A549 (cell line): ENCODE measurements around the gene SMAD3. TPM values are rescaled to one million over a fixed set of nuclear protein-coding genes. Genes with fewer than 3 reads are reported as not detected.
A peak's percentile ranks its signal among the peaks of the same experiment; 100 is the strongest.

Source experiments
- ATAC-seq, 2 experiments: fragments of 200-7000 bp in 1 of 2; fragments of >200 bp in 1 of 2; cut with Nextera tagmentation in 1 of 2; cut with Tn5 transposase in 1 of 2; 3 replicates each; pipeline versions ENCODE4 v1.8.0 to v1.9.1; 2018 to 2020; ENCODE audit warnings: mild to moderate bottlenecking in 1 of 2, moderate library complexity in 1 of 2
- CTCF ChIA-PET: fragments of 300-600 bp; sonication (Branson Sonifier 250); formaldehyde crosslinking; extraction: SDS; loops from one replicate; lab custom pipeline; 2021; ENCODE audit warnings: antibody characterized with exemption, inconsistent platforms; lab: Yijun Ruan, JAX
- POLR2A ChIA-PET: fragments of 350-600 bp; formaldehyde crosslinking; extraction: SDS; loops from one replicate; lab custom pipeline; 2021; ENCODE audit warnings: antibody characterized with exemption, inconsistent platforms; lab: Yijun Ruan, JAX
- DNase-seq, 2 experiments: peaks; one replicate each; pipeline versions ENCODE4 v3.0.0 to v3.0.0-alpha.2; 2011 to 2016; ENCODE audit warnings: low read depth in 1 of 2, low spot score in 1 of 2
- FAIRE-seq: peaks from 2 replicates; lab custom pipeline; 2011; peaks lifted over from hg19 to GRCh38; lab: Jason Lieb, UNC
- H3K27ac ChIP-seq, 2 experiments: fragments of >200 bp; sonication (Bioruptor Twin); formaldehyde crosslinking; 3 replicates each; pipeline ENCODE4 v1.5.1; 2016 to 2017
- H3K4me1 ChIP-seq: fragments of >200 bp; sonication (Bioruptor Twin); formaldehyde crosslinking; 3 replicates; pipeline ENCODE4 v1.6.1; 2016
- H3K4me2 ChIP-seq: fragments of >200 bp; sonication (Bioruptor Twin); formaldehyde crosslinking; 3 replicates; pipeline ENCODE4 v1.6.1; 2016
- H3K4me3 ChIP-seq: fragments of >200 bp; sonication (Bioruptor Twin); formaldehyde crosslinking; 3 replicates; pipeline ENCODE4 v1.5.1; 2016
- H3K9me3 ChIP-seq: fragments of >200 bp; sonication (Bioruptor Twin); formaldehyde crosslinking; 3 replicates; pipeline ENCODE4 v1.6.1; 2016
- ATOH8 ChIP-seq: fragments of 250-450 bp; sonication (Bioruptor Pico); IDR thresholded peaks from 2 replicates; pipeline ENCODE4 v1.5.0; 2020; ENCODE audit warnings: low read depth, mild to moderate bottlenecking, moderate library complexity
- BCL3 ChIP-seq: fragments of >200 bp; sonication (Bioruptor Twin); formaldehyde crosslinking; IDR thresholded peaks from 3 replicates; pipeline ENCODE4 v1.6.1; 2016
- CBX2 ChIP-seq: fragments of 200-600 bp; sonication (generic); IDR thresholded peaks from 2 replicates; pipeline ENCODE4 v1.6.1; 2016; ENCODE audit warnings: low read depth, mild to moderate bottlenecking, borderline replicate concordance
- CBX8 ChIP-seq: fragments of 200-600 bp; sonication (generic); IDR thresholded peaks from 2 replicates; pipeline ENCODE4 v1.6.1; 2016
- CEBPB ChIP-seq, 2 experiments: fragments of >200 bp in 1 of 2; sonication (Bioruptor Twin) in 1 of 2; formaldehyde crosslinking in 1 of 2; IDR thresholded peaks; 2 replicates each; pipeline ENCODE4 v1.6.1; 2012 to 2016
- CHD2 ChIP-seq: fragments of 150-350 bp; IDR thresholded peaks from 2 replicates; pipeline ENCODE4 v1.6.1; 2014; ENCODE audit warnings: low read length; ENCODE audit not compliant: partially characterized antibody
- CTCF ChIP-seq: fragments of >200 bp; sonication (Bioruptor Twin); formaldehyde crosslinking; IDR thresholded peaks from 3 replicates; pipeline ENCODE4 v1.5.1; 2016
- E2F6 ChIP-seq: IDR thresholded peaks from 2 replicates; pipeline ENCODE4 v1.6.1; 2012; ENCODE audit warnings: low read depth, borderline replicate concordance
- EHF ChIP-seq: fragments of 250-450 bp; sonication (Bioruptor Pico); IDR thresholded peaks from 2 replicates; pipeline ENCODE4 v1.5.0; 2020; ENCODE audit warnings: mild to moderate bottlenecking
- FOSL2 ChIP-seq, 2 experiments: fragments of 450-650 bp in 1 of 2; fragments of >200 bp in 1 of 2; sonication (Bioruptor Twin) in 1 of 2; formaldehyde crosslinking; IDR thresholded peaks; 2 replicates each; pipeline versions ENCODE4 v1.5.0 to v1.6.1; 2016 to 2020; ENCODE audit warnings: mild to moderate bottlenecking in 1 of 2, moderate library complexity in 1 of 2
- FOXS1 ChIP-seq: fragments of 250-450 bp; sonication (Bioruptor Pico); IDR thresholded peaks from 2 replicates; pipeline ENCODE4 v1.5.0; 2020; ENCODE audit warnings: mild to moderate bottlenecking, moderate library complexity
- HES2 ChIP-seq: fragments of >200 bp; sonication (Bioruptor Twin); formaldehyde crosslinking; IDR thresholded peaks from 2 replicates; pipeline ENCODE4 v1.6.1; 2016
- HEYL ChIP-seq: fragments of 250-450 bp; sonication (Bioruptor Pico); IDR thresholded peaks from 2 replicates; pipeline ENCODE4 v1.8.0; 2021; ENCODE audit warnings: mild to moderate bottlenecking, moderate library complexity
- HMGXB4 ChIP-seq: fragments of 250-450 bp; sonication (Bioruptor Pico); IDR thresholded peaks from 2 replicates; pipeline ENCODE4 v1.5.0; 2021; ENCODE audit warnings: mild to moderate bottlenecking, moderate library complexity, borderline replicate concordance
- HOXA7 ChIP-seq: fragments of 250-450 bp; sonication (Bioruptor Pico); IDR thresholded peaks from 2 replicates; pipeline ENCODE4 v1.5.0; 2020; ENCODE audit warnings: mild to moderate bottlenecking, moderate library complexity
- JUNB ChIP-seq: fragments of >200 bp; sonication (Bioruptor Twin); formaldehyde crosslinking; IDR thresholded peaks from 2 replicates; pipeline ENCODE4 v1.6.1; 2016
- MYC ChIP-seq: IDR thresholded peaks from 2 replicates; pipeline ENCODE4 v1.6.1; 2012; ENCODE audit warnings: mild to moderate bottlenecking, inconsistent platforms, low read length, improper control_type of control experiment, borderline replicate concordance
- POLR2A ChIP-seq: IDR thresholded peaks from 2 replicates; pipeline ENCODE4 v1.6.1; 2012; ENCODE audit warnings: mild to moderate bottlenecking, low read length
- POLR2AphosphoS2 ChIP-seq: conservative IDR thresholded peaks from 2 replicates; pipeline ENCODE4 v1.6.1; 2012; ENCODE audit warnings: low read length, improper control_type of control experiment, inconsistent platforms
- RARB ChIP-seq: fragments of 250-450 bp; sonication (Bioruptor Pico); IDR thresholded peaks from 2 replicates; pipeline ENCODE4 v1.8.0; 2021; ENCODE audit warnings: mild to moderate bottlenecking, moderate library complexity
- RCOR1 ChIP-seq: fragments of 150-350 bp; IDR thresholded peaks from 2 replicates; pipeline ENCODE4 v1.6.1; 2014; ENCODE audit warnings: antibody characterized with exemption, low read length, low read depth
- RFX5 ChIP-seq: fragments of 450-650 bp; IDR thresholded peaks from 2 replicates; pipeline ENCODE4 v1.7.1; 2014; ENCODE audit warnings: antibody characterized with exemption, mild to moderate bottlenecking, moderate library complexity
- RNF2 ChIP-seq: fragments of 200-600 bp; sonication (generic); IDR thresholded peaks from 2 replicates; pipeline ENCODE4 v1.6.1; 2016; ENCODE audit warnings: low read depth, mild to moderate bottlenecking, antibody characterized with exemption, moderate library complexity, borderline replicate concordance
- SMC3 ChIP-seq: fragments of >200 bp; sonication (Bioruptor Twin); formaldehyde crosslinking; IDR thresholded peaks from 3 replicates; pipeline ENCODE4 v1.6.1; 2018; ENCODE audit warnings: inconsistent platforms
- ZC3H11A ChIP-seq: fragments of 450-650 bp; IDR thresholded peaks from 2 replicates; pipeline ENCODE4 v1.6.1; 2014; ENCODE audit warnings: antibody characterized with exemption, mild to moderate bottlenecking
- WGBS: methylation state at CpG from one replicate; pipeline ENCODE4 v1.1.6; 2017; ENCODE audit errors: missing lambda C conversion rate; 5-methylcytosine and 5-hydroxymethylcytosine counted together
- polyA plus RNA-seq, 4 experiments: library from polyadenylated mRNA; depleted of rRNA in 3 of 4; stranded (reverse); fragments of >200 nt; fragmentation: RNase III in 1 of 4; extraction: RNeasy Plus Mini Kit Qiagen cat#74134 plus additional on column Dnase treatment in 1 of 4; gene quantifications; 2 replicates in 3 of 4; 3 replicates in 1 of 4; pipeline ENCODE4 v1.2.3, GENCODE V29; 2011 to 2017

SMAD3 gene
- polyA plus RNA-seq, 2 of the 4 experiments (the other 2 are of a cell fraction), result 74.6 to 77.2 TPM

- Histone ChIP-seq H3K4me2 (peak overlapping the region; percentile 6; the same call in 1 of the 3 replicates), H3K4me3 (no peak overlapping the region), H3K27ac (peak overlapping the region in 1 of 2 experiments; percentile 10; a peak in 1 of 6 replicates), H3K9me3 (no peaks in the 10 kb centered on the region), H3K4me1 (peaks cover 9% of the 10 kb centered on the region; the same call in 1 of the 3 replicates)
- 91% methylated on average over 10 of the region's 10 CpGs for WGBS
- TF ChIP-seq POLR2A, result no peak
- no peak for TF ChIP-seq RNF2
- no peak for TF ChIP-seq RFX5
- TF ChIP-seq CTCF, result no peak
- TF ChIP-seq HOXA7, result no peak
- no peak for TF ChIP-seq FOXS1 (CRISPR knock-in tag)
- no peak for TF ChIP-seq EHF (CRISPR knock-in tag)
- TF ChIP-seq HMGXB4 (CRISPR knock-in tag), result no peak
- no peak for TF ChIP-seq RCOR1
- TF ChIP-seq ATOH8 (CRISPR knock-in tag), result no peak
- TF ChIP-seq CBX2, result no peak
- no peak for TF ChIP-seq CEBPB (IDR thresholded peaks at IDR 0.05)
- TF ChIP-seq CHD2, result no peak
- no peak for TF ChIP-seq BCL3
- DNase-seq (no peak), ATAC-seq (no peak), FAIRE-seq (no peak)
- ChIA-PET POLR2A (no interaction called here), CTCF (interaction anchor here (2.0 to 3.8 kb wide), 2 partner anchors 9 to 93 kb away, joined by 4 to 17 read pairs; no protein-coding TSS in a partner anchor)
Observed at GRCh38 chr15:67039384-67040075, 25.9 kb upstream of the SMAD3 start.

GRCh38 chr15:67040277-67040676, 25.1 kb upstream of the SMAD3 start:
- ChIA-PET CTCF (interaction anchor here (2.0 kb wide), 1 partner anchor 10 kb away, joined by 4 read pairs; no protein-coding TSS in a partner anchor), POLR2A (no interaction called here)
- Histone ChIP-seq H3K4me3 (no peak overlapping the region), H3K4me1 (peaks cover 11% of the 10 kb centered on the region; the same call in 2 of the 3 replicates), H3K27ac (no peak overlapping the region), H3K9me3 (no peaks in the 10 kb centered on the region), H3K4me2 (no peak overlapping the region)
- ATAC-seq, result no peak
- FAIRE-seq, result no peak
- TF ChIP-seq MYC (no peak), RARB (CRISPR knock-in tag) (no peak), JUNB (no peak), E2F6 (no peak), SMC3 (no peak), POLR2AphosphoS2 (no peak), CBX8 (no peak), HES2 (no peak), ATOH8 (CRISPR knock-in tag) (no peak), FOSL2 (IDR thresholded peaks at IDR 0.05) (no peak), FOSL2 (CRISPR knock-in tag; IDR thresholded peaks at IDR 0.05) (no peak), HEYL (no peak), HOXA7 (no peak), ZC3H11A (no peak)
- 54% methylated on average over 2 of the region's 2 CpGs for WGBS
- no peak for DNase-seq
